Right kidney (tissue), 1 donor: ENCODE results near the gene A3GALT2.
A peak's percentile ranks its signal among the peaks of the same experiment; 100 is the strongest.
"Not testable (repeated sequence)": the region's sequence is repeated elsewhere in the genome, so short reads cannot be mapped to it uniquely, and the experiment has no call there.

Experiments used
- DNase-seq: peaks from one replicate; pipeline ENCODE4 v3.0.0-alpha.2; 2016

Gene A3GALT2

GRCh38 chr1:33311706-33312412 lies 9.0 kb downstream of the A3GALT2 start:
- no peak for DNase-seq

GRCh38 chr1:33310702-33311101 lies 10.2 kb downstream of the A3GALT2 start:
- no peak for DNase-seq

GRCh38 chr1:33309351-33309750 lies 11.5 kb downstream of the A3GALT2 start:
- DNase-seq, result not testable (repeated sequence)

GRCh38 chr1:33307494-33307864 lies 13.4 kb downstream of the A3GALT2 start:
- no peak for DNase-seq

GRCh38 chr1:33306653-33307493 lies 14.0 kb downstream of the A3GALT2 start:
- DNase-seq, result peak; percentile 82

- DNase-seq, result no peak
Observed at GRCh38 chr1:33305816-33306652, 14.9 kb downstream of the A3GALT2 start.

- DNase-seq, result no peak
Observed at GRCh38 chr1:33305016-33305415, 15.9 kb downstream of the A3GALT2 start.

- DNase-seq, result no peak
Observed at GRCh38 chr1:33302325-33302724, 18.6 kb downstream of the A3GALT2 start.

GRCh38 chr1:33301273-33301984 lies 19.5 kb downstream of the A3GALT2 start:
- no peak for DNase-seq

- no peak for DNase-seq
Observed at GRCh38 chr1:33300673-33301072, 20.2 kb downstream of the A3GALT2 start.

- no peak for DNase-seq
Observed at GRCh38 chr1:33299461-33300155, 21.3 kb downstream of the A3GALT2 start.

GRCh38 chr1:33298623-33299277 lies 22.1 kb downstream of the A3GALT2 start:
- DNase-seq, result no peak

- DNase-seq, result no peak
Observed at GRCh38 chr1:33297911-33298622, 22.8 kb downstream of the A3GALT2 start.

GRCh38 chr1:33296824-33297223 lies 24.1 kb downstream of the A3GALT2 start:
- DNase-seq, result no peak

- DNase-seq, result no peak
Observed at GRCh38 chr1:33296082-33296458, 24.8 kb downstream of the A3GALT2 start.

GRCh38 chr1:33295450-33296081 lies 25.3 kb downstream of the A3GALT2 start:
- DNase-seq, result peak; percentile 52

GRCh38 chr1:33295023-33295422 lies 25.9 kb downstream of the A3GALT2 start:
- DNase-seq, result no peak

- no peak for DNase-seq
Observed at GRCh38 chr1:33294071-33295010, 26.6 kb downstream of the A3GALT2 start.
